ENCODE results near the gene MPRIP. TPM values are rescaled to one million over a fixed set of nuclear protein-coding genes. Genes with fewer than 3 reads are reported as not detected.

Gene MPRIP
- total and polyA plus RNA-seq, 2 of the 13 experiments (the other 11 are each of a cell fraction or from before 2014, with no cell fraction given), result 50.2 to 52.4 TPM

- H2AFZ ChIP-seq (ENCODE audit: low read length), result no peak overlapping the region
- H3K9me3 ChIP-seq (ENCODE audit: low read length), result no peaks in the 10 kb centered on the region
- ATAC-seq (no peak), FAIRE-seq (no peak), DNase-seq (ENCODE audit: low spot score) (no peak)
- 96% methylated on average over 7 of the region's 7 CpGs for WGBS (ENCODE audit: low lambda C conversion rate)
- CTCF ChIA-PET (ENCODE audit: low intra/inter-chr PET ratio, low total read pairs), result no interaction called here
- no peaks in the 10 kb centered on the region for H4K20me1 ChIP-seq (ENCODE audit: insufficient read depth, low read length)
- no peak for TF ChIP-seq ZNF780A (CRISPR knock-in tag; IDR thresholded peaks at IDR 0.05)
- no peak for TF ChIP-seq ZIK1 (CRISPR knock-in tag; IDR thresholded peaks at IDR 0.05; ENCODE audit: borderline replicate concordance, low read depth)
- TF ChIP-seq ZSCAN20 (CRISPR knock-in tag; IDR thresholded peaks at IDR 0.05; ENCODE audit: borderline replicate concordance), result no peak
- no peak for TF ChIP-seq ZNF225 (CRISPR knock-in tag; IDR thresholded peaks at IDR 0.05)
- TF ChIP-seq NKX3-1 (CRISPR knock-in tag; IDR thresholded peaks at IDR 0.05), result no peak
- no peak for TF ChIP-seq GRHL1 (CRISPR knock-in tag; conservative IDR thresholded peaks at IDR 0.05)
- no peak for TF ChIP-seq ZNF274 (CRISPR knock-in tag; IDR thresholded peaks at IDR 0.05)
- no peak for TF ChIP-seq ZSCAN9 (CRISPR knock-in tag; IDR thresholded peaks at IDR 0.05; ENCODE audit: borderline replicate concordance)
- TF ChIP-seq GATAD1 (CRISPR knock-in tag; IDR thresholded peaks at IDR 0.05), result no peak
- no peak for TF ChIP-seq ZNF572 (CRISPR knock-in tag; IDR thresholded peaks at IDR 0.05)
- TF ChIP-seq GTF3A (CRISPR knock-in tag; conservative IDR thresholded peaks at IDR 0.05), result no peak
- TF ChIP-seq FOXC1 (CRISPR knock-in tag; IDR thresholded peaks at IDR 0.05; ENCODE audit: borderline replicate concordance), result no peak
- TF ChIP-seq IKZF1 (IDR thresholded peaks at IDR 0.05), result no peak
- TF ChIP-seq HOXA3 (CRISPR knock-in tag; IDR thresholded peaks at IDR 0.05), result no peak
- no peak for TF ChIP-seq ZNF136 (CRISPR knock-in tag; IDR thresholded peaks at IDR 0.05; ENCODE audit: low read depth)
- TF ChIP-seq ZSCAN12 (CRISPR knock-in tag; IDR thresholded peaks at IDR 0.05), result no peak
- no peak overlapping the region for H3K27ac ChIP-seq (ENCODE audit: extremely low read length, insufficient read depth, low read length)
- peaks cover 7 to 18% of the 10 kb centered on the region in 2 experiments; a peak in 3 of 5 replicates for H3K36me3 ChIP-seq (replicated peaks in 1 of 2; ENCODE audit: control insufficient read depth in 1 of 2, insufficient read depth in 2 of 2, low read length in 2 of 2)
- H3K9ac ChIP-seq (ENCODE audit: insufficient read depth, low read depth, low read length), result no peak overlapping the region
- H3K79me2 ChIP-seq (ENCODE audit: insufficient read depth, low read length), result no peaks in the 10 kb centered on the region
- POLR2A ChIA-PET, result no interaction called here
- in situ Hi-C loops (cut with HindIII; ENCODE audit: extremely low pct_ligation_motif_present, low pct_unique_long_range_greater_than_20kb), result no loop called here
- H3K4me3 ChIP-seq (replicated peaks in 1 of 3; ENCODE audit: insufficient read depth in 1 of 3, low read depth in 2 of 3, low read length in 3 of 3), result no peak overlapping the region
- H3K27me3 ChIP-seq (ENCODE audit: control insufficient read depth in 1 of 2, insufficient read depth in 2 of 2, low read length in 2 of 2), result no peaks in the 10 kb centered on the region
- BruUV-seq (replicated peaks), result no TSS peak
- H3K4me2 ChIP-seq (ENCODE audit: low read depth, low read length), result no peak overlapping the region
- intact Hi-C loops (cut with micrococcal nuclease; ENCODE audit: unreplicated experiment), result no loop called here
- H3K4me1 ChIP-seq (ENCODE audit: insufficient read depth, low read length), result peaks cover 51% of the 10 kb centered on the region
Measured at GRCh38 chr17:17080781-17081180, 38.5 kb downstream of the MPRIP start.
